GM12891 (cell line): Measurements from ENCODE around the gene MDN1.

Experiments
- DNase-seq: peaks from one replicate; pipeline ENCODE4 v3.0.0; 2011; ENCODE audit warnings: low spot score; ENCODE audit not compliant: insufficient read length
- FAIRE-seq: peaks from 2 replicates; lab custom pipeline; 2011; peaks lifted over from hg19 to GRCh38; lab: Jason Lieb, UNC
- PAX5 ChIP-seq: IDR thresholded peaks from 2 replicates; pipeline ENCODE4 v1.6.1; 2011; ENCODE audit warnings: low read length, moderate library complexity, mild to moderate bottlenecking; ENCODE audit not compliant: insufficient read depth, severe bottlenecking
- POLR2A ChIP-seq: IDR thresholded peaks from 2 replicates; pipeline ENCODE4 v1.6.1; 2011; ENCODE audit warnings: low read depth, low read length, control low read depth
- POLR2AphosphoS5 ChIP-seq: IDR thresholded peaks from 2 replicates; pipeline ENCODE4 v1.6.1; 2011; ENCODE audit warnings: low read depth, low read length, control low read depth
- POU2F2 ChIP-seq: IDR thresholded peaks from 2 replicates; pipeline ENCODE4 v1.6.1; 2011; ENCODE audit warnings: low read depth, mild to moderate bottlenecking, control low read depth, low read length, moderate library complexity
- SPI1 ChIP-seq: IDR thresholded peaks from 2 replicates; pipeline ENCODE4 v1.6.1; 2011; ENCODE audit warnings: low read depth, low read length, control low read depth
- TAF1 ChIP-seq: IDR thresholded peaks from 2 replicates; pipeline ENCODE4 v1.6.1; 2011; ENCODE audit warnings: low read depth, low read length, control low read depth

The MDN1 gene

DNA sequence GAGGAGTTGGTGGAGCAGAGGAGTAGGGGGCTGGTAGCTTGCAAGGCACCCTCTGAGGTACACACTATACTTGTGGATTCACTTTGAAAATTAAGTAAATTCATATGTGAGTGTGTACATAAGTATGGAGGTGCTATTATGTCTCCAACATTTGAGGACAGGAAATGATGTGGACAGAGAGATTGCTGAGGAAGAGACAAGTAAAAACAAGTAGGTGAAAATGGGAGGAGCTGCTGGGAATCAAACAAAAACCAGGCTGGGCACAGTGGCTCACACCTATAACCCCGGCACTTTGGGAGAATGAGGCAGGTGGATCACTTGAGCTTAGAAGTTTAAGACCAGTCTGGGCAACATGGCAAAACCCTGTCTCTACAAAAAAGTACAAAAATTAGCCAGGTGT is 111.8 kb downstream of the MDN1 start:
- DNase-seq: no peak
- no peak for TF ChIP-seq PAX5
- TF ChIP-seq POU2F2: no peak
- no peak for TF ChIP-seq POLR2A
- TF ChIP-seq POLR2AphosphoS5: no peak
- TF ChIP-seq TAF1: no peak
- TF ChIP-seq SPI1: no peak
- no peak for FAIRE-seq

GRCh38 chr6:89706121-89706520 is 113.5 kb downstream of the MDN1 start:
- no peak for DNase-seq
- no peak for FAIRE-seq
- TF ChIP-seq POLR2AphosphoS5 (no peak), TAF1 (no peak), PAX5 (no peak), POLR2A (no peak), POU2F2 (no peak), SPI1 (no peak)

- FAIRE-seq (no peak), DNase-seq (no peak)
- TF ChIP-seq PAX5 (no peak), POU2F2 (no peak), POLR2A (no peak), SPI1 (no peak), POLR2AphosphoS5 (no peak)
Measured at GRCh38 chr6:89703292-89703691, 116.3 kb downstream of the MDN1 start.

GRCh38 chr6:89702349-89702748 is 117.2 kb downstream of the MDN1 start:
- FAIRE-seq (no peak), DNase-seq (no peak)
- TF ChIP-seq POLR2A: no peak
- no peak for TF ChIP-seq TAF1

DNA sequence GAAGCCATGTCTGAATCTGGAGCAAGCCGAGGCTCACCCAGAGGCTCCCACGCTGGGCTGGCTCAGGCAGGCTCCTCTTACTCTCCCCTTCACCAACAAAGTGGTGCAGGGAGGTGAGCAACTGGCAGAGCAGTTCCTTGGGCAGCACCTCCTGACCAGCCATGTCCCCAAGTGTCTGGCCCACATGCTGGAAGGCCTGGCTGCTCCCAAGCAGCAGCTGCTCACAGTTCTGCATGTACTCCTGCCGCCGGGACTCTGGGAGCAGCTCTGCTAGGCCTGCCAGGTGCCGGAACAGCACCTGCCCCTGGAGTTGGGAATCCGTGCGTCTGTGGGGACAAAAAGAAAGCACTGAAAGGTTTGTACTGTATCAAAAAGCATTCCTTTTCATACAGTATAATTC is 123.9 kb downstream of the MDN1 start:
- TF ChIP-seq POLR2AphosphoS5 (no peak), TAF1 (no peak), POLR2A (no peak), PAX5 (no peak), POU2F2 (no peak), SPI1 (no peak)
- FAIRE-seq (no peak), DNase-seq (no peak)

DNA sequence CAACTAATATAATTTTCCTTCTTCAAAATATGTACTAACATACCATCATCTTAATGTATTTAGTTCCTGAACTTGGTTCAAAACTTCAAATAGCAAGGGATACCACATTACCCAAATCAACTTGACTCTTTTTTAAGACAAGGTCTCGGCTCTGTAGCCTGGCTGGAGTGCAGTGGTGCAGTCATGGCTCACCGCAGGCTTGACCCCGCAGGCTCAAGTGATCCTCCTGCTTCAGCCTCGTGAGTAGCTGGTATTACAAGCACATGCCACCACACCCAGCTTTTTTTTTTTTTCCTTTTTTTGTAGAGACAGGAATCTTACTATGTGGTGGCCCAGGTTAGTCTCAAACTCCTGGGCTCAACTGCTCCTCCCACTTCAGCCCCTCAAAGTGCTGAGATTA is 125.2 kb downstream of the MDN1 start:
- no peak for DNase-seq
- TF ChIP-seq POLR2AphosphoS5: no peak
- no peak for TF ChIP-seq POU2F2
- no peak for TF ChIP-seq PAX5
- no peak for TF ChIP-seq POLR2A
- no peak for TF ChIP-seq TAF1
- TF ChIP-seq SPI1: no peak
- FAIRE-seq: no peak

DNA sequence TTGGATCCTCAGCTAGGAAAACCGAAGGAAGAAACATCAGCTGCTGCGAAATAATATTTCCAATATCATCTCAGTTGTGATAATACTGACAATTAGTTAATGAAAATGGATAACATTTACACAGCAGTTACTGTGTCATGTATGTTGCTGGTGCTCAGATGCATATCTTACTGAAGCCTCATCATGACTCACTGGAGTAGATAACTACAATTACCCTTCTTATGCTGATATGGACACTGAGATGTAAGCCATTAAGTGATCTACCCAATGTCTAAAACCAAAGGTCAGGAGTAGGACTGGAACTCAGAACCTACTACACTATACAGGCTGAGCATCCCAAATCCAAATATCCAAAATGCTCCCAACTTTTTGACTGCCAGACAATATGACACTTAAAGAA is 126.4 kb downstream of the MDN1 start:
- DNase-seq (no peak), FAIRE-seq (no peak)
- no peak for TF ChIP-seq POLR2AphosphoS5
- no peak for TF ChIP-seq TAF1
- no peak for TF ChIP-seq PAX5
- TF ChIP-seq SPI1: no peak
- no peak for TF ChIP-seq POLR2A
- TF ChIP-seq POU2F2: no peak

DNA sequence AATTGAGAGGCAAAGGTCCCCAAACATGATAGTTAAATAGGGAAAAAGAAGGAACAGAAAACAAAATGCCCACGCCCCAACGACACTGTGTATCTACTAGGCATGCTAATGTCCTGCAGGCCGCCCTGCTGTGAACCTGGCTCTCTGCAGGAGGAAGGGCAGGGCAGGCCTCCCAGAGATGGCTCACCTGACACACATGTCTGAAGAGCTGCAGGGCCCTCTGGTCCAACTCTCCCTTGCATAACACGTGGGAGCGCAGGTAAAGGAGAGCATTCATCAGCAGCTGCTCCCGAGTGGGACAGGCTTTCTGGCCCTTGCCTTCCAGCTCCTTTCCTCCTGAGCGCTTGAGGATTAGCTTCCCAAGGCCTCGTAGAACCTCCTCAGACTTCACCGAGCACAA is 127.3 kb downstream of the MDN1 start:
- no peak for TF ChIP-seq POLR2AphosphoS5
- no peak for TF ChIP-seq SPI1
- TF ChIP-seq TAF1: no peak
- TF ChIP-seq POLR2A: no peak
- no peak for FAIRE-seq

DNA sequence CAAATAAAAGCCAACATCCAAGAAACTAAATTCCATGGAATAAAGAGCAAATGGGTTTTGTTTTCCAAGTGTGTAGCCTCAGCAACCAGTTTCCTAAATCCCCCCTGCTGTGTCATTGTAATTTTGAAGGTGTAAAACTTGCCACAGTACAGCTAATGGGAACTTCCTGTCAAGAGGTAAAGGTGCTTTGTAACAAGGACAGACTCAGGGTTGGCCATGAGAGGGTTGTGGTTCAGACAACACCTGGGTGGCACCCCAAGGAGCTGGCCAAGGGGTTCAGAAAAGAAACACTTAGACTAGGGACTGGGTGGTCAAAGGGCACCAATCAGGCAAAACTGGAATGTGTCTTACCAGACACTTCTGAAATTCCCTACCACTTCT is 128.7 kb downstream of the MDN1 start:
- TF ChIP-seq POU2F2: no peak
- TF ChIP-seq SPI1: no peak
- no peak for TF ChIP-seq POLR2AphosphoS5
- no peak for TF ChIP-seq POLR2A
- TF ChIP-seq PAX5: no peak
- TF ChIP-seq TAF1: no peak
- FAIRE-seq (no peak), DNase-seq (no peak)

More for the DNA sequence above, 127.3 kb downstream of the MDN1 start:
- no peak for DNase-seq

DNA sequence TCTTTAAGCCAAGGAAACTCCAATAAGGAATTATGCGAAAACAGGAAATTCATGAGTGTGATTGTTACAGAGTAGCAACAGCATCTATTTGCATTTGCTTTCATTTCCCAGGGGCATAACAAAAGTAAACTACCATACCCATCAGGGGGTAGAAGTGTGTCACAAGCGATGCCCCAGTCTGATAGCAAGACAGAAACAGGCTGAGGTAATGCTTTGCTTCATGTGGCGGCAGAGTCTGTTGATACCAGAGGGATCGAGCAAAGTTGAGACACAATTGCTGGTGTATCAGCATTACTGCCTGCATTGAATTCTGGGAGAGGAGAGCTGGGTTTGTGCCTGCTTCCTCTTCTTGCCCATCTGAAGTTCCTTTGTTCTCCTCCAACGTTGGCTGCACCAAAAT is 129.9 kb downstream of the MDN1 start:
- no peak for FAIRE-seq
- no peak for DNase-seq
- TF ChIP-seq TAF1 (no peak), POLR2A (no peak), SPI1 (no peak), POU2F2 (no peak), PAX5 (no peak), POLR2AphosphoS5 (no peak)
